Measurements from ENCODE around the gene SNX25. TPM values are rescaled to one million over a fixed set of nuclear protein-coding genes. Genes with fewer than 3 reads are reported as not detected.

The SNX25 gene
- total RNA-seq, 1 experiment from 2014 or later, result 8.4 TPM

- ChIA-PET CTCF (interaction anchor here (0.6 to 0.7 kb wide), 2 partner anchors 24 to 92 kb away, joined by 3 read pairs; no protein-coding TSS in a partner anchor), POLR2A (ENCODE audit: unreplicated experiment) (no interaction called here)
- Histone ChIP-seq H4K20me1 (ENCODE audit: low read length) (no peaks in the 10 kb centered on the region), H3K4me2 (ENCODE audit: low read length) (no peak overlapping the region), H3K27ac (ENCODE audit: low read length) (no peak overlapping the region), H3K27me3 (ENCODE audit: low read length) (no peaks in the 10 kb centered on the region), H3K9me2 (replicated peaks; ENCODE audit: low read length) (no peaks in the 10 kb centered on the region), H3K9me3 (ENCODE audit: low read length) (no peaks in the 10 kb centered on the region), H3K4me1 (ENCODE audit: insufficient read depth, low read length) (no peaks in the 10 kb centered on the region), H3F3A (ENCODE audit: low read length, unreplicated experiment) (no peaks in the 10 kb centered on the region), H3K36me3 (ENCODE audit: low read depth, low read length) (no peaks in the 10 kb centered on the region), H2AFZ (ENCODE audit: low read length) (no peak overlapping the region), H3K79me2 (ENCODE audit: low read length) (no peaks in the 10 kb centered on the region), H3K9ac (ENCODE audit: low read length) (no peak overlapping the region), H3K4me3 (ENCODE audit: low read length) (no peak overlapping the region)
- no peak for ATAC-seq
- no peak for TF ChIP-seq CTCF (conservative IDR thresholded peaks at IDR 0.05; ENCODE audit: low read depth, low read length)
- no peak for TF ChIP-seq EZH2phosphoT487 (IDR thresholded peaks at IDR 0.05; ENCODE audit: borderline replicate concordance, low read length)
- TF ChIP-seq EZH2 (IDR thresholded peaks at IDR 0.05; ENCODE audit: low read length, unreplicated experiment), result no peak
- DNase-seq, result no peak
- intact Hi-C loops (cut with micrococcal nuclease), result no loop called here
- BruUV-seq (replicated peaks), result no TSS peak
These were observed 89.5 kb downstream of the SNX25 start for GRCh38 chr4:185298728-185299430.

- H2AFZ ChIP-seq (ENCODE audit: low read length), result no peak overlapping the region
- no peaks in the 10 kb centered on the region for H4K20me1 ChIP-seq (ENCODE audit: low read length)
- ATAC-seq (no peak), DNase-seq (no peak)
- no peaks in the 10 kb centered on the region for H3K36me3 ChIP-seq (ENCODE audit: low read depth, low read length)
- peak overlapping the region; percentile 90 for H3K27ac ChIP-seq (ENCODE audit: low read length)
- H3K9me2 ChIP-seq (replicated peaks; ENCODE audit: low read length), result no peaks in the 10 kb centered on the region
- POLR2A ChIA-PET (ENCODE audit: unreplicated experiment), result interaction anchor here (1.6 kb wide), 1 partner anchor 91 kb away, joined by 3 read pairs; the partner anchor contains the start of gene LRP2BP
- CTCF ChIA-PET, result no interaction called here
- H3K9me3 ChIP-seq (ENCODE audit: low read length), result no peaks in the 10 kb centered on the region
- H3K4me3 ChIP-seq (ENCODE audit: low read length), result no peak overlapping the region
- intact Hi-C loops (cut with micrococcal nuclease), result loop anchor here (2.0 kb wide), 2 partner anchors 28 to 162 kb away; partner anchors contain the start of gene SLC25A4
- H3K9ac ChIP-seq (ENCODE audit: low read length), result no peak overlapping the region
- H3K4me2 ChIP-seq (ENCODE audit: low read length), result no peak overlapping the region
- no peaks in the 10 kb centered on the region for H3K79me2 ChIP-seq (ENCODE audit: low read length)
- H3F3A ChIP-seq (ENCODE audit: low read length, unreplicated experiment), result no peaks in the 10 kb centered on the region
- TF ChIP-seq CTCF (conservative IDR thresholded peaks at IDR 0.05; ENCODE audit: low read depth, low read length), result no peak
- TF ChIP-seq EZH2 (IDR thresholded peaks at IDR 0.05; ENCODE audit: low read length, unreplicated experiment), result no peak
- TF ChIP-seq EZH2phosphoT487 (IDR thresholded peaks at IDR 0.05; ENCODE audit: borderline replicate concordance, low read length), result no peak
- H3K4me1 ChIP-seq (ENCODE audit: insufficient read depth, low read length), result peaks cover 29% of the 10 kb centered on the region
- no TSS peak for BruUV-seq (replicated peaks)
- H3K27me3 ChIP-seq (ENCODE audit: low read length), result no peaks in the 10 kb centered on the region
These were observed 95.1 kb downstream of the SNX25 start for GRCh38 chr4:185304541-185304940.

Data from PC-3 (cell line).